Measurements from ENCODE around the gene C17orf113. TPM values are rescaled to one million over a fixed set of nuclear protein-coding genes. Genes with fewer than 3 reads are reported as not detected.
"Not testable (repeated sequence)": the region's sequence is repeated elsewhere in the genome, so short reads cannot be mapped to it uniquely, and the experiment has no call there.

C17orf113 gene
- total RNA-seq, 8 experiments from 2014 or later, result 0.25 to 2.9 (median 2.1) TPM

- ATAC-seq (replicated peaks in 6 of 8), result peak in 5 of 8 experiments; percentile 1 to 24 (median 8)
- in situ Hi-C loops (cut with MboI; ENCODE audit: low pct_unique_long_range_greater_than_20kb in 2 of 9, low sequenced_read_pairs in 9 of 9, unreplicated experiment in 9 of 9), result loop anchor here in 3 of 9 experiments (10.0 kb wide), 2 partner anchors 78 to 88 kb away; partner anchors contain the start of gene DHX58 (in 2 of the 3)
- 0 to 80% (median 51%) methylated on average over 1 to 7 of the region's 17 CpGs; no CpG with 5 or more reads in 6 of the 10 experiments for WGBS, 10 experiments
Measured at GRCh38 chr17:42026857-42027589, 23.4 kb downstream of the C17orf113 start.

GRCh38 chr17:42025936-42026335, 24.5 kb downstream of the C17orf113 start:
- ATAC-seq (replicated peaks in 6 of 8), result no peak
- 90 to 100% (median 100%) methylated on average over 2 of the region's 3 CpGs; no CpG with 5 or more reads in 7 of the 10 experiments for WGBS, 10 experiments
- in situ Hi-C loops (cut with MboI; ENCODE audit: low pct_unique_long_range_greater_than_20kb in 2 of 9, low sequenced_read_pairs in 9 of 9, unreplicated experiment in 9 of 9), result loop anchor here in 3 of 9 experiments (10.0 kb wide), 2 partner anchors 79 to 89 kb away; partner anchors contain the start of gene DHX58 (in 2 of the 3)
- H3K4me3 ChIP-seq, result no peak overlapping the region
- peaks cover 30 to 31% of the 10 kb centered on the region in 2 donors for H3K4me1 ChIP-seq (replicated peaks in 1 of 2)
- no peak overlapping the region for H3K27ac ChIP-seq

More at GRCh38 chr17:42026857-42027589, 23.4 kb downstream of the C17orf113 start:
- H3K4me3 ChIP-seq, result no peak overlapping the region
- H3K27ac ChIP-seq, result peak overlapping the region; percentile 12 to 13
- peaks cover 28 to 29% of the 10 kb centered on the region in 2 donors for H3K4me1 ChIP-seq (replicated peaks in 1 of 2)

GRCh38 chr17:42025191-42025579, 25.2 kb downstream of the C17orf113 start:
- Histone ChIP-seq H3K27ac (peak overlapping the region in 1 of 2 donors; percentile 8), H3K4me3 (no peak overlapping the region), H3K4me1 (replicated peaks in 1 of 2) (peaks cover 33 to 34% of the 10 kb centered on the region in 2 donors)
- in situ Hi-C loops (cut with MboI; ENCODE audit: low pct_unique_long_range_greater_than_20kb in 2 of 9, low sequenced_read_pairs in 9 of 9, unreplicated experiment in 9 of 9), result loop anchor here in 3 of 9 experiments (10.0 kb wide), 2 partner anchors 80 to 90 kb away; partner anchors contain the start of gene DHX58 (in 2 of the 3)
- 0 to 82% (median 59%) methylated on average over 1 to 6 of the region's 8 CpGs; no CpG with 5 or more reads in 5 of the 10 experiments for WGBS, 10 experiments
- peak in 3 of 8 experiments; percentile 1 to 8 (median 4) for ATAC-seq (replicated peaks in 6 of 8)

- H3K27ac ChIP-seq, result no peak overlapping the region
- no peak overlapping the region for H3K4me3 ChIP-seq
- H3K4me1 ChIP-seq (replicated peaks in 1 of 2), result peaks cover 34 to 37% of the 10 kb centered on the region in 2 donors
- WGBS, 10 experiments, result 74 to 100% (median 87%) methylated on average over 1 to 7 of the region's 15 CpGs; no CpG with 5 or more reads in 5 of the 10 experiments
- in situ Hi-C loops (cut with MboI; ENCODE audit: low pct_unique_long_range_greater_than_20kb in 2 of 9, low sequenced_read_pairs in 9 of 9, unreplicated experiment in 9 of 9), result loop anchor here in 3 of 9 experiments (10.0 kb wide), 2 partner anchors 81 to 91 kb away; partner anchors contain the start of gene DHX58 (in 2 of the 3)
- peak in 1 of 8 experiments; percentile 9 for ATAC-seq (replicated peaks in 6 of 8)
Measured at GRCh38 chr17:42023524-42024349, 26.7 kb downstream of the C17orf113 start.

GRCh38 chr17:42020845-42021244, 29.6 kb downstream of the C17orf113 start:
- in situ Hi-C loops (cut with MboI; ENCODE audit: low pct_unique_long_range_greater_than_20kb in 2 of 9, low sequenced_read_pairs in 9 of 9, unreplicated experiment in 9 of 9), result loop anchor here in 3 of 9 experiments (10.0 kb wide), 2 partner anchors 84 to 94 kb away; partner anchors contain the start of gene DHX58 (in 2 of the 3)
- H3K27ac ChIP-seq; ATAC-seq (replicated peaks in 6 of 8): not testable (repeated sequence)
- 46 to 88% (median 68%) methylated on average over 1 to 8 of the region's 8 CpGs; no CpG with 5 or more reads in 2 of the 10 experiments for WGBS, 10 experiments
- Histone ChIP-seq H3K4me3 (peak overlapping the region; percentile 58 to 99 (median 88)), H3K4me1 (replicated peaks in 1 of 2) (peaks cover 14 to 21% of the 10 kb centered on the region in 2 donors)

- 0 to 100% (median 48%) methylated on average over 1 to 22 of the region's 49 CpGs; no CpG with 5 or more reads in 1 of the 10 experiments for WGBS, 10 experiments
- Histone ChIP-seq H3K4me1 (replicated peaks in 1 of 2) (peaks cover 11 to 24% of the 10 kb centered on the region in 2 donors), H3K4me3 (peak within 1 kb of the TSS; percentile 58 to 99 (median 88)), H3K27ac (peak within 1 kb of the TSS; percentile 81 to 91)
- ATAC-seq (replicated peaks in 6 of 8), result peak; percentile 26 to 70 (median 34)
- in situ Hi-C loops (cut with MboI; ENCODE audit: low pct_unique_long_range_greater_than_20kb in 2 of 9, low sequenced_read_pairs in 9 of 9, unreplicated experiment in 9 of 9), result loop anchor here in 3 of 9 experiments (10.0 kb wide), 2 partner anchors 85 to 95 kb away; partner anchors contain the start of gene DHX58 (in 2 of the 3)
Measured at GRCh38 chr17:42019509-42020404, 30.6 kb downstream of the C17orf113 start, which contains the start of gene NKIRAS2. Gene NKIRAS2, plus strand, starts transcription at chr17:42020090. Its CDS starts 1,488 bp downstream, at chr17:42021578.

- in situ Hi-C loops (cut with MboI; ENCODE audit: low pct_unique_long_range_greater_than_20kb in 2 of 9, low sequenced_read_pairs in 9 of 9, unreplicated experiment in 9 of 9), result no loop called here
- Histone ChIP-seq H3K27ac (no peak overlapping the region), H3K4me3 (no peak overlapping the region), H3K4me1 (replicated peaks in 1 of 2) (peaks cover 8 to 24% of the 10 kb centered on the region in 2 donors)
- 61 to 100% (median 88%) methylated on average over 1 to 4 of the region's 4 CpGs for WGBS, 10 experiments
- no peak for ATAC-seq (replicated peaks in 6 of 8)
Measured at GRCh38 chr17:42018988-42019387, 31.4 kb downstream of the C17orf113 start.

- H3K27ac ChIP-seq, result peak overlapping the region; percentile 97 to 99
- peaks cover 8 to 23% of the 10 kb centered on the region in 2 donors for H3K4me1 ChIP-seq (replicated peaks in 1 of 2)
- WGBS, 10 experiments, result 19 to 50% (median 40%) methylated on average over 1 to 3 of the region's 3 CpGs; no CpG with 5 or more reads in 6 of the 10 experiments
- in situ Hi-C loops (cut with MboI; ENCODE audit: low pct_unique_long_range_greater_than_20kb in 2 of 9, low sequenced_read_pairs in 9 of 9, unreplicated experiment in 9 of 9), result no loop called here
- no peak for ATAC-seq (replicated peaks in 6 of 8)
- peak overlapping the region; percentile 62 to 91 (median 66) for H3K4me3 ChIP-seq
Measured at GRCh38 chr17:42018339-42018738, 32.1 kb downstream of the C17orf113 start.

GRCh38 chr17:42017866-42018200, 32.6 kb downstream of the C17orf113 start:
- Histone ChIP-seq H3K4me3 (peak overlapping the region; percentile 62 to 91 (median 66)), H3K4me1 (replicated peaks in 1 of 2) (peaks cover 8 to 20% of the 10 kb centered on the region in 2 donors), H3K27ac (peak overlapping the region; percentile 97 to 99)
- WGBS, 10 experiments, result 0 to 37% (median 10%) methylated on average over 1 to 5 of the region's 11 CpGs; no CpG with 5 or more reads in 2 of the 10 experiments
- no peak for ATAC-seq (replicated peaks in 6 of 8)
- in situ Hi-C loops (cut with MboI; ENCODE audit: low pct_unique_long_range_greater_than_20kb in 2 of 9, low sequenced_read_pairs in 9 of 9, unreplicated experiment in 9 of 9), result no loop called here

GRCh38 chr17:42016941-42017865, 33.2 kb downstream of the C17orf113 start, which contains the start of gene DNAJC7:
Gene DNAJC7, minus strand, starts transcription at chr17:42017439. Its CDS starts 23 bp downstream, at chr17:42017416.
- Histone ChIP-seq H3K4me3 (peak within 1 kb of the TSS; percentile 62 to 91 (median 66)), H3K27ac (peak within 1 kb of the TSS; percentile 97 to 99), H3K4me1 (replicated peaks in 1 of 2) (peaks cover 8 to 20% of the 10 kb centered on the region in 2 donors)
- ATAC-seq (replicated peaks in 6 of 8), result peak; percentile 83 to 90 (median 88)
- WGBS, 10 experiments, result 0 to 6% (median 0%) methylated on average over 1 to 25 of the region's 70 CpGs; no CpG with 5 or more reads in 2 of the 10 experiments
- in situ Hi-C loops (cut with MboI; ENCODE audit: low pct_unique_long_range_greater_than_20kb in 2 of 9, low sequenced_read_pairs in 9 of 9, unreplicated experiment in 9 of 9), result no loop called here
